ENCODE measurements around the gene KLF17. TPM values are rescaled to one million over a fixed set of nuclear protein-coding genes. Genes with fewer than 3 reads are reported as not detected.

KLF17 gene
- polyA plus RNA-seq, 1 donor (not counting 4 experiments of a cell fraction or from before 2014, with no cell fraction given), result not detected

- H3K4me1 ChIP-seq (ENCODE audit: control insufficient read depth, extremely low read depth, insufficient read depth, low read length), result peaks cover 5% of the 10 kb centered on the region
- no peak overlapping the region for H3K4me3 ChIP-seq (ENCODE audit: control insufficient read depth in 2 of 3, extremely low read depth in 1 of 3, insufficient read depth in 2 of 3, low read depth in 1 of 3, low read length in 3 of 3)
- dilution Hi-C loops (cut with MboI; ENCODE audit: extremely low pct_ligation_motif_present, low sequenced_read_pairs), result no loop called here
- DNase-seq (ENCODE audit: low read depth, low spot score) (no peak), FAIRE-seq (no peak)
- H3K27me3 ChIP-seq (ENCODE audit: control insufficient read depth, extremely low read depth, insufficient read depth, low read length), result no peaks in the 10 kb centered on the region
- no peak overlapping the region for H2AFZ ChIP-seq (ENCODE audit: control insufficient read depth, low read length)
- H3K9me3 ChIP-seq (ENCODE audit: control insufficient read depth, low read depth, low read length), result no peaks in the 10 kb centered on the region
- H3K4me2 ChIP-seq (ENCODE audit: control insufficient read depth, extremely low read depth, insufficient read depth, low read depth, low read length), result no peak overlapping the region
- H3K36me3 ChIP-seq (ENCODE audit: control insufficient read depth in 2 of 2, extremely low read depth in 1 of 2, insufficient read depth in 2 of 2, low read length in 2 of 2), result no peaks in the 10 kb centered on the region
- H3K27ac ChIP-seq (ENCODE audit: control insufficient read depth, insufficient read depth, low read length), result no peak overlapping the region
- TF ChIP-seq, protein P1, sequence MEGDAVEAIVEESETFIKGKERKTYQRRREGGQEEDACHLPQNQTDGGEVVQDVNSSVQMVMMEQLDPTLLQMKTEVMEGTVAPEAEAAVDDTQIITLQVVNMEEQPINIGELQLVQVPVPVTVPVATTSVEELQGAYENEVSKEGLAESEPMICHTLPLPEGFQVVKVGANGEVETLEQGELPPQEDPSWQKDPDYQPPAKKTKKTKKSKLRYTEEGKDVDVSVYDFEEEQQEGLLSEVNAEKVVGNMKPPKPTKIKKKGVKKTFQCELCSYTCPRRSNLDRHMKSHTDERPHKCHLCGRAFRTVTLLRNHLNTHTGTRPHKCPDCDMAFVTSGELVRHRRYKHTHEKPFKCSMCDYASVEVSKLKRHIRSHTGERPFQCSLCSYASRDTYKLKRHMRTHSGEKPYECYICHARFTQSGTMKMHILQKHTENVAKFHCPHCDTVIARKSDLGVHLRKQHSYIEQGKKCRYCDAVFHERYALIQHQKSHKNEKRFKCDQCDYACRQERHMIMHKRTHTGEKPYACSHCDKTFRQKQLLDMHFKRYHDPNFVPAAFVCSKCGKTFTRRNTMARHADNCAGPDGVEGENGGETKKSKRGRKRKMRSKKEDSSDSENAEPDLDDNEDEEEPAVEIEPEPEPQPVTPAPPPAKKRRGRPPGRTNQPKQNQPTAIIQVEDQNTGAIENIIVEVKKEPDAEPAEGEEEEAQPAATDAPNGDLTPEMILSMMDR (optimal IDR thresholded peaks at IDR 0.05 in 1 of 3, IDR thresholded peaks at IDR 0.05 in 1 of 3, conservative IDR thresholded peaks at IDR 0.05 in 1 of 3; ENCODE audit: extremely low read depth in 1 of 3, insufficient read depth in 2 of 3, low read length in 3 of 3), result no peak
- TF ChIP-seq EZH2 (IDR thresholded peaks at IDR 0.05; ENCODE audit: low read length), result no peak
- no peaks in the 10 kb centered on the region for H4K20me1 ChIP-seq (ENCODE audit: control insufficient read depth, extremely low read depth, insufficient read depth, low read length)
- H3K79me2 ChIP-seq (ENCODE audit: control insufficient read depth, insufficient read depth, low read length), result no peaks in the 10 kb centered on the region
- no peak overlapping the region for H3K9ac ChIP-seq (ENCODE audit: control insufficient read depth, extremely low read depth, insufficient read depth, low read length)
- H3K9me1 ChIP-seq (ENCODE audit: control insufficient read depth, extremely low read depth, insufficient read depth, low read length), result no peaks in the 10 kb centered on the region
Observed at GRCh38 chr1:44158871-44159270, 40.2 kb downstream of the KLF17 start.

- H3K9me3 ChIP-seq (ENCODE audit: control insufficient read depth, low read depth, low read length), result no peaks in the 10 kb centered on the region
- dilution Hi-C loops (cut with MboI; ENCODE audit: extremely low pct_ligation_motif_present, low sequenced_read_pairs), result no loop called here
- no peaks in the 10 kb centered on the region for H3K9me1 ChIP-seq (ENCODE audit: control insufficient read depth, extremely low read depth, insufficient read depth, low read length)
- H3K9ac ChIP-seq (ENCODE audit: control insufficient read depth, extremely low read depth, insufficient read depth, low read length), result no peak overlapping the region
- FAIRE-seq, result no peak
- TF ChIP-seq, protein P1 (optimal IDR thresholded peaks at IDR 0.05 in 1 of 3, IDR thresholded peaks at IDR 0.05 in 1 of 3, conservative IDR thresholded peaks at IDR 0.05 in 1 of 3; ENCODE audit: extremely low read depth in 1 of 3, insufficient read depth in 2 of 3, low read length in 3 of 3), result no peak
- TF ChIP-seq EZH2 (IDR thresholded peaks at IDR 0.05; ENCODE audit: low read length), result no peak
- H2AFZ ChIP-seq (ENCODE audit: control insufficient read depth, low read length), result no peak overlapping the region
- H3K4me3 ChIP-seq (ENCODE audit: control insufficient read depth in 2 of 3, extremely low read depth in 1 of 3, insufficient read depth in 2 of 3, low read depth in 1 of 3, low read length in 3 of 3), result no peak overlapping the region
- no peak for DNase-seq (ENCODE audit: low read depth, low spot score)
- no peak overlapping the region for H3K27ac ChIP-seq (ENCODE audit: control insufficient read depth, insufficient read depth, low read length)
- no peaks in the 10 kb centered on the region for H3K79me2 ChIP-seq (ENCODE audit: control insufficient read depth, insufficient read depth, low read length)
- no peaks in the 10 kb centered on the region for H3K36me3 ChIP-seq (ENCODE audit: control insufficient read depth in 2 of 2, extremely low read depth in 1 of 2, insufficient read depth in 2 of 2, low read length in 2 of 2)
- H3K4me2 ChIP-seq (ENCODE audit: control insufficient read depth, extremely low read depth, insufficient read depth, low read depth, low read length), result no peak overlapping the region
- no peaks in the 10 kb centered on the region for H3K27me3 ChIP-seq (ENCODE audit: control insufficient read depth, extremely low read depth, insufficient read depth, low read length)
- no peaks in the 10 kb centered on the region for H4K20me1 ChIP-seq (ENCODE audit: control insufficient read depth, extremely low read depth, insufficient read depth, low read length)
- no peaks in the 10 kb centered on the region for H3K4me1 ChIP-seq (ENCODE audit: control insufficient read depth, extremely low read depth, insufficient read depth, low read length)
Observed at GRCh38 chr1:44161546-44161945, 42.9 kb downstream of the KLF17 start.
